Fibroblast of upper back skin (primary cell): ENCODE measurements around the gene ADORA2A.
A peak's percentile ranks its signal among the peaks of the same experiment; 100 is the strongest.

Source experiments
- DNase-seq: peaks from one replicate; pipeline ENCODE4 v3.0.0-alpha.2; 2013

ADORA2A gene

GRCh38 chr22:24433828-24434470, 6.5 kb downstream of the ADORA2A start:
- DNase-seq, result peak; percentile 32

GRCh38 chr22:24434471-24435322, 7.3 kb downstream of the ADORA2A start:
- peak; percentile 20 for DNase-seq

GRCh38 chr22:24435323-24435645, 7.9 kb downstream of the ADORA2A start:
- DNase-seq, result no peak

GRCh38 chr22:24435861-24436371, 8.5 kb downstream of the ADORA2A start:
- DNase-seq, result peak; percentile 36

- DNase-seq, result no peak
Observed at GRCh38 chr22:24436553-24436952, 9.2 kb downstream of the ADORA2A start.

- DNase-seq, result no peak
Observed at GRCh38 chr22:24437091-24437490, 9.7 kb downstream of the ADORA2A start.

- DNase-seq, result no peak
Observed at GRCh38 chr22:24437741-24438328, 10.4 kb downstream of the ADORA2A start.

GRCh38 chr22:24440270-24440717, 12.9 kb downstream of the ADORA2A start:
- DNase-seq, result no peak

- no peak for DNase-seq
Observed at GRCh38 chr22:24440718-24441405, 13.5 kb downstream of the ADORA2A start.

GRCh38 chr22:24441406-24442351, 14.3 kb downstream of the ADORA2A start:
- no peak for DNase-seq

- no peak for DNase-seq
Observed at GRCh38 chr22:24442352-24442744, 14.9 kb downstream of the ADORA2A start.

GRCh38 chr22:24443668-24444067, 16.3 kb downstream of the ADORA2A start:
- DNase-seq, result no peak

- no peak for DNase-seq
Observed at GRCh38 chr22:24444251-24444650, 16.9 kb downstream of the ADORA2A start.

GRCh38 chr22:24444729-24445466, 17.5 kb downstream of the ADORA2A start:
- no peak for DNase-seq

- DNase-seq, result peak; percentile 11
Observed at GRCh38 chr22:24445481-24446259, 18.3 kb downstream of the ADORA2A start.

- DNase-seq, result no peak
Observed at GRCh38 chr22:24446260-24446611, 18.8 kb downstream of the ADORA2A start.

- DNase-seq, result no peak
Observed at GRCh38 chr22:24450610-24451009, 23.2 kb downstream of the ADORA2A start.

- no peak for DNase-seq
Observed at GRCh38 chr22:24451162-24451561, 23.8 kb downstream of the ADORA2A start.

GRCh38 chr22:24453853-24454252, 26.5 kb downstream of the ADORA2A start:
- DNase-seq, result no peak

- no peak for DNase-seq
Observed at GRCh38 chr22:24455039-24455438, 27.6 kb downstream of the ADORA2A start.
